Measurements from ENCODE around the gene PCDHA5. TPM values are rescaled to one million over a fixed set of nuclear protein-coding genes. Genes with fewer than 3 reads are reported as not detected.

PCDHA5 gene
- total RNA-seq, 1 experiment from 2014 or later, result 0.33 TPM

DNA sequence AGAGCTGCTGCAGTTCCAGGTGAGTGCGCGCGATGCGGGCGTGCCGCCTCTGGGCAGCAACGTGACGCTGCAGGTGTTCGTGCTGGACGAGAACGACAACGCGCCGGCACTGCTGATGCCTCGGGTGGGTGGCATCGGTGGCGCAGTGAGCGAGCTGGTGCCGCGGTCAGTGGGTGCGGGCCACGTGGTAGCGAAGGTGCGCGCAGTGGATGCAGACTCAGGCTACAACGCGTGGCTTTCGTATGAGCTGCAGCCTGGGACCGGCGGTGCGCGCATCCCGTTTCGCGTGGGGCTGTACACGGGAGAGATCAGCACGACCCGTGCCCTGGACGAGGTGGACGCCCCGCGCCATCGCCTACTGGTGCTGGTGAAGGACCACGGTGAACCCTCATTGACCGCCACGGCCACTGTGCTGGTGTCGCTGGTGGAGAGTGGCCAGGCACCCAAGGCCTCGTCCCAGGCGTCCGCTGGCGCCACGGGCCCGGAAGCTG lies 18.6 kb upstream of the PCDHA5 start:
- Histone ChIP-seq H4K5ac (ENCODE audit: insufficient read length, low read depth, low read length) (no peak overlapping the region), H2AK5ac (ENCODE audit: insufficient read length, low read length) (no peak overlapping the region), H3K27me3 (ENCODE audit: insufficient read depth, low read length) (no peaks in the 10 kb centered on the region), H3K9me3 (ENCODE audit: control insufficient read depth, low read depth, low read length) (no peaks in the 10 kb centered on the region), H3K56ac (ENCODE audit: insufficient read length, low read depth, low read length) (no peak overlapping the region), H3K18ac (ENCODE audit: insufficient read length, low read depth, low read length) (no peak overlapping the region), H3K79me1 (ENCODE audit: insufficient read depth, low read depth, low read length, poor library complexity, severe bottlenecking) (no peaks in the 10 kb centered on the region), H2AFZ (ENCODE audit: low read length) (no peak overlapping the region), H3K23me2 (ENCODE audit: insufficient read length, low read depth, low read length, poor library complexity, severe bottlenecking) (no peaks in the 10 kb centered on the region), H2BK120ac (ENCODE audit: low read depth, low read length, poor library complexity, severe bottlenecking) (no peak overlapping the region), H2BK5ac (ENCODE audit: insufficient read length, low read length) (no peak overlapping the region), H3K27ac (ENCODE audit: insufficient read length, low read depth, low read length) (no peak overlapping the region), H3K4me2 (ENCODE audit: insufficient read depth, insufficient read length, low read length) (no peak overlapping the region), H3K23ac (ENCODE audit: insufficient read length, low read depth, low read length) (no peak overlapping the region), H4K20me1 (ENCODE audit: control insufficient read depth, insufficient read depth, insufficient read length) (no peaks in the 10 kb centered on the region), H3T11ph (ENCODE audit: low read length) (no peak overlapping the region), H4K91ac (ENCODE audit: insufficient read length, low read depth, low read length) (no peak overlapping the region), H3K4me1 (ENCODE audit: insufficient read depth, low read length) (no peaks in the 10 kb centered on the region), H3K14ac (ENCODE audit: insufficient read depth, low read length) (no peak overlapping the region), H2BK12ac (ENCODE audit: insufficient read length, low read depth, low read length) (no peak overlapping the region), H2BK15ac (ENCODE audit: low read depth, low read length) (no peak overlapping the region), H3K79me2 (ENCODE audit: insufficient read depth, low read length) (no peaks in the 10 kb centered on the region), H3K9ac (ENCODE audit: extremely low read depth, insufficient read length, low read length) (no peak overlapping the region), H2BK20ac (ENCODE audit: low read depth, low read length, poor library complexity, severe bottlenecking) (no peak overlapping the region), H4K8ac (replicated peaks; ENCODE audit: insufficient read length, low read depth, low read length) (no peak overlapping the region), H3K4ac (ENCODE audit: low read depth, low read length) (no peak overlapping the region)
- Mint-ChIP-seq H3K27ac (no peak overlapping the region), H3K4me1 (peaks cover 0 to 2% of the 10 kb centered on the region in 2 experiments; a peak in 1 of 4 replicates), H3K27me3 (ENCODE audit: low read depth) (no peaks in the 10 kb centered on the region), H3K36me3 (ENCODE audit: insufficient read depth in 1 of 3, low read depth in 3 of 3) (peaks cover 8 to 42% (median 33%) of the 10 kb centered on the region in 3 experiments), H3K4me3 (no peak overlapping the region), H3K9me3 (peaks cover 46 to 47% of the 10 kb centered on the region in 2 experiments)
- WGBS (ENCODE audit: extremely low coverage, insufficient read length, low lambda C conversion rate), result no CpG with 5 or more reads among the region's 53 CpGs
- DNase-seq, result no peak
- TF ChIP-seq, protein P1, sequence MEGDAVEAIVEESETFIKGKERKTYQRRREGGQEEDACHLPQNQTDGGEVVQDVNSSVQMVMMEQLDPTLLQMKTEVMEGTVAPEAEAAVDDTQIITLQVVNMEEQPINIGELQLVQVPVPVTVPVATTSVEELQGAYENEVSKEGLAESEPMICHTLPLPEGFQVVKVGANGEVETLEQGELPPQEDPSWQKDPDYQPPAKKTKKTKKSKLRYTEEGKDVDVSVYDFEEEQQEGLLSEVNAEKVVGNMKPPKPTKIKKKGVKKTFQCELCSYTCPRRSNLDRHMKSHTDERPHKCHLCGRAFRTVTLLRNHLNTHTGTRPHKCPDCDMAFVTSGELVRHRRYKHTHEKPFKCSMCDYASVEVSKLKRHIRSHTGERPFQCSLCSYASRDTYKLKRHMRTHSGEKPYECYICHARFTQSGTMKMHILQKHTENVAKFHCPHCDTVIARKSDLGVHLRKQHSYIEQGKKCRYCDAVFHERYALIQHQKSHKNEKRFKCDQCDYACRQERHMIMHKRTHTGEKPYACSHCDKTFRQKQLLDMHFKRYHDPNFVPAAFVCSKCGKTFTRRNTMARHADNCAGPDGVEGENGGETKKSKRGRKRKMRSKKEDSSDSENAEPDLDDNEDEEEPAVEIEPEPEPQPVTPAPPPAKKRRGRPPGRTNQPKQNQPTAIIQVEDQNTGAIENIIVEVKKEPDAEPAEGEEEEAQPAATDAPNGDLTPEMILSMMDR (conservative IDR thresholded peaks at IDR 0.05), result no peak

Data from H9 (cell line).